ENCODE data around the gene NFIB. TPM values are rescaled to one million over a fixed set of nuclear protein-coding genes. Genes with fewer than 3 reads are reported as not detected.

Gene NFIB
- total and polyA plus RNA-seq, 2 of the 8 experiments (the other 6 are each of a cell fraction or from before 2014, with no cell fraction given): 2.6 to 13.1 TPM

DNA sequence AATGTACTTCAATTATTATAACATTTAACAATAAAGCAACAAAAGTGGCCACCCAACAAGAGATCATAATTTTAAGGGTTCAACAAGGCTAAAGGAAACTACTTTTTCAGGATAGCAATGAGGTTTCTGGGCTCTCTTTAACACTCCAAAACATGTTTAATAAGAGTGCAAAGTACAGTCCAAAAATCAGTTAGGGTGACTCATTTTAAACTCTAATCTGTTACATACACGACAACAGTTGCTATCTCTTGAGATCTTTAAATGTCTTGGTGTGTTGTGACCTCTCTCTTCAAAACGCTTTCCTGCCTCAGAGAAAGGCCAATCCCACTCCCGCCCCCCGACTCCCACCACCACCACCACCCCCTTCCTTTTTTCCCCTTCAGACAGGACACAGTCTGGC is 11.5 kb downstream of the NFIB start:
- CTCF ChIA-PET (ENCODE audit: partially characterized antibody): interaction anchor here (0.7 kb wide), 1 partner anchor 53 kb away, joined by 3 read pairs; no protein-coding TSS in a partner anchor
- no peak for FAIRE-seq
- no peak overlapping the region for H4K5ac ChIP-seq (ENCODE audit: insufficient read length, low read depth, low read length)
- TF ChIP-seq RFX5 (IDR thresholded peaks at IDR 0.05; ENCODE audit: borderline replicate concordance, low read depth, low read length) (no peak), TEAD4 (IDR thresholded peaks at IDR 0.05; ENCODE audit: low read depth, low read length) (no peak), KDM5A (IDR thresholded peaks at IDR 0.05; ENCODE audit: low read length) (no peak), RAD21 (IDR thresholded peaks at IDR 0.05 in 1 of 2, conservative IDR thresholded peaks at IDR 0.05 in 1 of 2; ENCODE audit: low read depth in 2 of 2, low read length in 2 of 2) (no peak), SAP30 (IDR thresholded peaks at IDR 0.05; ENCODE audit: insufficient read depth, insufficient replicate concordance, low read length) (no peak), EGR1 (IDR thresholded peaks at IDR 0.05; ENCODE audit: borderline replicate concordance, low read depth, low read length) (no peak), HDAC2 (IDR thresholded peaks at IDR 0.05; ENCODE audit: borderline replicate concordance in 1 of 2, low read depth in 2 of 2, low read length in 2 of 2) (no peak), CBX5 (IDR thresholded peaks at IDR 0.05; ENCODE audit: low read depth, low read length) (no peak), RXRA (IDR thresholded peaks at IDR 0.05; ENCODE audit: insufficient read depth, low read depth, low read length) (no peak), FOSL1 (IDR thresholded peaks at IDR 0.05; ENCODE audit: insufficient read depth, low read depth, low read length) (no peak), SIRT6 (IDR thresholded peaks at IDR 0.05; ENCODE audit: low read length) (no peak), CREB1 (IDR thresholded peaks at IDR 0.05) (no peak)
- TF ChIP-seq, protein P1, sequence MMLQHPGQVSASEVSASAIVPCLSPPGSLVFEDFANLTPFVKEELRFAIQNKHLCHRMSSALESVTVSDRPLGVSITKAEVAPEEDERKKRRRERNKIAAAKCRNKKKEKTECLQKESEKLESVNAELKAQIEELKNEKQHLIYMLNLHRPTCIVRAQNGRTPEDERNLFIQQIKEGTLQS (IDR thresholded peaks at IDR 0.05; ENCODE audit: insufficient read depth, low read depth, low read length): no peak

More for the DNA sequence above, 11.5 kb downstream of the NFIB start:
- no peak overlapping the region for H2BK5ac ChIP-seq (ENCODE audit: low read depth, low read length)
- no peaks in the 10 kb centered on the region for H4K20me1 ChIP-seq (replicated peaks in 1 of 2; ENCODE audit: control insufficient read depth in 1 of 2, insufficient read depth in 2 of 2, low read length in 2 of 2)
- H4K8ac ChIP-seq (ENCODE audit: extremely low read depth, insufficient read depth, low read length): no peak overlapping the region
- H3K27me3 ChIP-seq (replicated peaks in 1 of 4; ENCODE audit: control insufficient read depth in 3 of 4, extremely low read depth in 1 of 4, insufficient read depth in 3 of 4, low read length in 3 of 4): no peaks in the 10 kb centered on the region
- no peak overlapping the region for H4K91ac ChIP-seq (replicated peaks; ENCODE audit: insufficient read length, low read length)
- peaks cover 0 to 12% (median 1%) of the 10 kb centered on the region in 4 experiments; a peak in 3 of 8 replicates for H3K36me3 ChIP-seq (ENCODE audit: control insufficient read depth in 2 of 4, insufficient read depth in 4 of 4, low read length in 3 of 4)
- no peak overlapping the region for H3K27ac ChIP-seq (ENCODE audit: low read depth, low read length)
- H2AFZ ChIP-seq (ENCODE audit: low read length): no peak overlapping the region
- H2AK5ac ChIP-seq (ENCODE audit: low read depth, low read length): no peak overlapping the region
- H3K79me1 ChIP-seq (ENCODE audit: low read depth, low read length): peaks cover 2% of the 10 kb centered on the region; the same call in 1 of the 2 replicates
- no peak overlapping the region for H3K4me3 ChIP-seq (ENCODE audit: extremely low read depth in 1 of 4, insufficient read depth in 2 of 4, low read depth in 3 of 4, low read length in 4 of 4)
- peaks cover 0 to 6% (median 4%) of the 10 kb centered on the region in 4 experiments; a peak in 3 of 7 replicates for H3K4me1 ChIP-seq (replicated peaks in 1 of 4; ENCODE audit: control insufficient read depth in 3 of 4, insufficient read depth in 4 of 4, low read length in 3 of 4)
- H3K79me2 ChIP-seq (ENCODE audit: control insufficient read depth in 1 of 2, insufficient read depth in 2 of 2, low read length in 2 of 2): peaks cover 0 to 28% of the 10 kb centered on the region in 2 experiments; a peak in 2 of 4 replicates
- no peak for DNase-seq (ENCODE audit: low read depth in 1 of 2, low spot score in 2 of 2)
- no peak overlapping the region for H2BK12ac ChIP-seq (ENCODE audit: low read depth, low read length)
- WGBS, 2 experiments (ENCODE audit: extremely low coverage in 1 of 2, insufficient coverage in 1 of 2, insufficient read length in 1 of 2, insufficient replicate concordance in 2 of 2, low coverage in 1 of 2, low lambda C conversion rate in 2 of 2, missing lambda C conversion rate in 1 of 2): 88% methylated on average over 3 of the region's 4 CpGs; no CpG with 5 or more reads in 1 of the 2 experiments
- POLR2A ChIA-PET (ENCODE audit: partially characterized antibody): no interaction called here
- no peak overlapping the region for H3K9ac ChIP-seq (replicated peaks in 1 of 4; ENCODE audit: extremely low read depth in 1 of 4, low read depth in 3 of 4, low read length in 3 of 4)
- no peak overlapping the region for H3K56ac ChIP-seq (replicated peaks; ENCODE audit: insufficient read length, low read depth, low read length)
- no peak overlapping the region for H2BK20ac ChIP-seq (ENCODE audit: low read length)
- H2BK15ac ChIP-seq (ENCODE audit: low read length): no peak overlapping the region
- no peak overlapping the region for H3K4ac ChIP-seq (replicated peaks; ENCODE audit: insufficient read length, low read depth, low read length)
- no peak overlapping the region for H2BK120ac ChIP-seq (replicated peaks; ENCODE audit: low read depth, low read length)
- H3K18ac ChIP-seq (ENCODE audit: extremely low read depth, low read length): no peak overlapping the region
- H3K4me2 ChIP-seq (ENCODE audit: insufficient read depth in 1 of 2, low read depth in 2 of 2, low read length in 2 of 2): no peak overlapping the region
- H3K23ac ChIP-seq (ENCODE audit: insufficient read length): no peak overlapping the region
- no peaks in the 10 kb centered on the region for H3K9me3 ChIP-seq (ENCODE audit: insufficient read depth in 2 of 2, low read depth in 1 of 2, low read length in 1 of 2)
- no peak overlapping the region for H3K14ac ChIP-seq (ENCODE audit: insufficient read length)
- no peaks in the 10 kb centered on the region for H3K23me2 ChIP-seq (ENCODE audit: low read depth, low read length)
